NCI-H2196 treated with DMSO at 0.1 percent for 48 hours (cell line): ENCODE results near the gene KCNT2.
"Not testable (repeated sequence)": the region's sequence is repeated elsewhere in the genome, so short reads cannot be mapped to it uniquely, and the experiment has no call there.

Experiments used
- DNase-seq: peaks from one replicate; lab custom pipeline; 2025; ENCODE audit not compliant: unreplicated experiment; lab: John Stamatoyannopoulos, UW

Gene KCNT2

DNA sequence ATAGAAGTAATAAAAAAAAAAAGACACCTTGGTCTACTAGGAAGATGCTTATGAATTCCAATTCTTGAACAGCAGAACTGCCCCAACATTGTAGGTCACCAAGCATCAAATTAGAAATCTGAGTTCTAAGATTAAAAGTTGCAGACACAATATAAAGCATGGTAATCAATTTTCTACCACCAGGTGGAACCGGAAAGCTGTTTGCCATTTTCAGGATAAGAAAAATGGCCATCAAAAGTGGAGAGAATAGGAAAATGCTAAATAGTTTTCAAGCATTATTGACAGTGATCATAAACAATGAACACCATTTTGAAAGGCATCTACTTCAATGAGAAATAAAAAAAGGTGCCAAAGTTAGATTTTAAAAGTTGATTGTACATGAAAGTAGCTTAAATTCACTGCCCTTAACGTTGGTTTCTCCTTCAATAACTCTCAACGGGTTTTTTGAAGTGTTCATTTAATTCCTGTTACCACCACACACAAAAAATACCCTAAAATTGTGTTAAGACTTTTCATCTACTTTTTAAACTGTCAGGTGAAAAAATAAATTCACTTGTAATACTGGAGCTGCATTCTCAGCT lies 252.9 kb downstream of the KCNT2 start:
- no peak for DNase-seq

DNA sequence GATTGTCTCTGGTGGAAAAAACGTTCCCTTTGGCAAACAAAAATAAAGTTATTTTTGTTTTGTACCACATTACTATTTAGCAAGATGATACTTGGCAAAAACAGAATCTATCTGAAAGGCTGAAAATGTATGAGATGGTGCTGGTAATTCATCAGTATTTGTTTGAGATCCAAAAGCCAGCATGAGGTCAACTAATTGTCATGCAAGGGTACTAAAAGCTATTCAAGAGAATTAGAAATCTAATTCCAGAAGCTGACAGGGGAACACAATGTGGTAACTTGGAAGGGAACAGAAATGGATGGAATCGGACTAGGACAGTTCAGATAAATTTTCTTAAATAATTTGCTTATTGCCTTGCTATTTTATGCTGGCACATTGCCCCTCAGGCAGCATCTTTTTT lies 263.8 kb downstream of the KCNT2 start:
- no peak for DNase-seq

DNA sequence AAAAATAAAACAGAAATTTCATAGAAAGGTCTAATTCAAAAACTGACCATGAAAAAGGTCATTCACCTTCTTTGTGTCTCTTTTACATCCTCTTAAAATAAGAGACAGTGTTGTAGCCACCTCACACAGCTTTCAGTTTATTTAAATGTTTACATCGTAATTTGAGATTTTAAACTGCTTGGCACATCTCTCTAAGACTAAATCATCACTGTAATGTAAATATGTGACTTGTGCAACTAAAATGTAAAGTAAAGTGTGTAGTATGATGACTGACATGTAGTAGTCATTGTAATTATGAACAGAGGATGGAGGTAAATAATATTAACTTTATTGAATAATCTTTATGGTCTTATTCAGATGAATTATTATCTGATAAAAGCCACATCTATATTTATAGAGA lies 283.9 kb downstream of the KCNT2 start:
- DNase-seq, result no peak

DNA sequence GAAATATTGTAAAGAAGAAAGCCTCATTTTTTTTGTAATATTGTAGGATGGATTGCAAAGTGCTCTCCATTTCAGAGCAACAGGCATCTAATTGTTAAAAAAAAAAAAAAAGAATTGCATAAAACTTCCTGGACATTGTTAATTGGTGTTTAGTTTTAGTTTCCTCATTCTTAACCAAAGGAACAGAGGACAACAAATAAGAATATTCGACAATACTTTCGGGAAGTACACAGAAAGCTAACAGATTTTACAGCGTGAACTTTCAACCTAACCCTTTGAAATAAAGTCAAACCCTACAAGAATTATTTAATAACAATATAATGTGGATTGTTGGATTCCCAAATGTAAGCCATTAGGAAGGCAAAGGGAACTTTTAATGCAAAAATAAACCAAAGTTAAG lies 284.4 kb downstream of the KCNT2 start:
- no peak for DNase-seq

DNA sequence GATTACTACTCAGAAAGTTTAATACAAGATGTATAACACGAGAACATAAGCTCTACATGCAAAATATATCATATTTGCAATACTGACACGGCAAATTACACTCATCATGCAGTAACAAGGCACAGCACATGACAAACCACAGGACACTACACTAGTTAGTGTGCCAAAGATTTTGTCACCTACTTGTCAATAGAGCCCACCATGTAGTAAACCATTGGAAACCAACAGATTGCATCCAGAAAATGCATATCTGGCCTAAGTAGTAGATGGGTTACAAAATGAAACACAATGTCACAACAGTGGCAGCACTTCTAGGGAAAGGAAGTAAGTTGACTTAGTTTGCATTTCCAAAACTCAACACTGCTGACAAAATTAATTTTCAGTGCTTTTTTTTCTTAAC lies 288.9 kb downstream of the KCNT2 start:
- no peak for DNase-seq

DNA sequence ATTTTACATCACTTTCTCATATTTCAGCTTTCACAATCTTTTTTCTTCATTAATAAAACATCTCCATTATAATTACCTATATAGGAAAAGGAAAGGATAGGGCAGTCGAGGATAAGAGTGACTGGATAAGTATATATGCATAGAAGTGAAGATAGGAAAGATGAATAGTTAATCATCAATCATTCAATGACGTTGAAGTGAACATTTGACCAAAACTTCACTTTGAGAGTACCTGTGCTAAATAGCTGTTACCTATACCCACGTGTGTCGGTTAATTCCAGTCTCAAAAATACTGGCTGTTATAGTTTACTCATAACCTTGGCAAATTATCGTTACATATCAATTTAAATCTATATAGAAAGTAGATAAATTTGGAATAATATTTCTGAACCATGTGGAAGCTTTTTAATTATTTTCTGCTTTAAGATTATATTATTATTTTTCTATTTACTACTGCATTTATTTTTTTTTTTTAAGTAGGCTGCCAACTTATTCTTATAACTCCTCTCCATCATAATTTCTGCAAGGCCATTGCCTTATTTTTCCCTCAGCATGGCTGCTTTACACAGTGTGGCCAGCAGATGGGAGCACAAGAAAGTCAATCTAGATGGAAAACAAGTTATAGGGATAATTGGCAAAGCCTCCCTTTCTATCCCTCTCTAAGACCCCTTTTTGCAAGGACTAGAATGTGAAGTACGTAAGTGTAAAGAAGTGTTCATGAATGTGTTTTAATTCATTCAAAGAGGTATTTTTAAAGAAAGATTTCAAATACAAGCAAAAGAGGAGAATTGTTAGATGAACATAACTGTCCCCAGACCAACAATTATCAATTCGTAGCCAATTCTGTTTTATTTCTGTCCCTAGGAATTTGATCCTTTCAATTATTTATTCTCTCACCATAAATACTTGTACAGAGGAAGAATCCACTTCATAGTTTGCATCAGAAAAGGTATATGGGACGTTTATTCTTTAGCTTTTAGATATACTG lies 290.4 kb downstream of the KCNT2 start:
- no peak for DNase-seq

DNA sequence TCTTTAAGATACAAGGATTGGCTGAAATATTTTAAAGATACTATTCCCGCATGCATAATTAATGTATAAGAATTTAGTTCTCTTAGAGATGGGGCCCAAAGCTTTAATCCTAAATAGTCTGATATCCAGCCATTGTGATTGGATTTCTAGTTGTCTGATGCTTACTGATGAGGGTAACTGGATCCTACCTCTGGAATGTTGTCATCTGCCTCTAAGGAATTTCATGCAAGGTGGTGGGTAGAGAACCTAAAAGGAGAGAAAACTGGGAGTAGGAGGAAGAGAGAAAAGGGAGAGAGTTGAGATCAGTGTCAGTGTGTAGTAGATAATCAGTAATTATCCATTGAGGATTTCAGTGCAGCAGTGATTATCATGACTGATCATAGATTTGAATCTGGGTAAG lies 295.5 kb downstream of the KCNT2 start:
- no peak for DNase-seq

DNA sequence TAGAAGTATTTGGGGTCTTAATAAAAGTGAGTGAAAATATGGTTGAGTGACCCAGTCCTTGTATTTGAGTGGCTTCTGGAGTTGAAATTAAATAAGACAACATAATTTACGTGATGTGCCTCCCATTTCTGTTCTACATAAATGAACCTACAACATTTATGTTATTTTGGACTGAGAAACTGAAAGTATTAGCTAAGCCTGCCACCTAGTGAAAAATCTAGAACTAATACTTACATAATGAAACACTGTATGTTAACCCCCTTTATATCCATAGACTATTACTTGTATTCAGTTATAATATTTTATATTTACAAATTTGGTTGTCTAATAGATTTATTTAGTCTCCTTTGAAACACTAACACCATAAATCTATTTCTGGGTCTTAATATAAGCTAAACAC lies 298.9 kb downstream of the KCNT2 start:
- DNase-seq, result no peak

DNA sequence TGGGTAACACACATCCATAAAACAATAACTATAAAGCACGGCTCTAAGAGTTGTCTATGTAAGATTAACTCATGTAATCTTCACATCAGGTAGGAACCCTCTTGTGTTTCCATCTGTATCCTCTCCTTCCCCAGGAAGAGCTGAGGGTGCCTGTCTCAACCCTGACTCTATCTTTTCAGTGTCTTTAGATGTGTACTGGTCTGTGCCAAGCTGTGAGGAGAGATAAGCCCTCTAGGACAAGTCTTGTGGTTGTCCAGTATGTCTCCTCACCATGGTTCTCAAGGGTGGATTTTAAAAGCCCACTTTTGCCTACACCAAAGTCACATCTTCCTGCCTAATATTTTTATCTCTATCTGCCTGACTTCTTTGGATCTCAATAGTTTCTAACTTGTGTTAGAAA lies 300.1 kb downstream of the KCNT2 start:
- no peak for DNase-seq

DNA sequence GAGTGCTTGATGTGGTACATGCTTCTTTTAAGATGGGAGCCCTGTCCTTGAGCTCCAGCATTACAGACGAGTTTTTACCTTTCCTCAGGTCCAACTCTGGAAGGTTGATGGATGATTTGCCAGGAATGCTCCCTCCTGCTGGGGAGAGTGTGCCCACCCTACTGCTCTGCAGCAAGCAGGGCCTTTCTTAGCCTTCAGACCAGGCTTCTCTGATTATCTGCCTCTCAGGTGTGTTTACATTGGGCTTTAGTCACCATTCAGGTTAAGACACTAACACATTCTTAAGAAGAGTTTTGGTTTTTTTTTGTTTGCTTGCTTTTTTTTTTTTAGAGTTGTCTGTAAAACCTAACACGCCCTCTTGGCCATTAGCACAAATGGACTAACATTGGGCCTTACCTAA lies 301.8 kb downstream of the KCNT2 start:
- no peak for DNase-seq

DNA sequence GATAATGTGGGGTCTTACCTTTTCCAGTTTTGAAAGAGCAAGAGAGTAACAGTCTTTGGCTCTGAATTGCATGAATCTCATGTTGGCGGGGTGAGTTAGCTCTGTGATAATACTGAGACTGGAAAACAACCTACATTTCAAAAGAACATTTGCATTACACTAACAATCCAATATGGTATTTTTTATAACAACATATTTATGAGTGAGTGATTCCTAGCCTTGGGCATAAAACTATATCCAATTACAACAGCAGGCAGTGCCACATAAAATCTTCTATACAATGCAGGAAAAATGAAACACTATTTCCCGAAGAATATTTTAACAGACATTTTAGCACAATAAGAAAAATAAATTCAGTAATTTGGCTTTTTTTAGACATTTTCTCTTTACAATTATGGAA lies 303.0 kb downstream of the KCNT2 start:
- no peak for DNase-seq

DNA sequence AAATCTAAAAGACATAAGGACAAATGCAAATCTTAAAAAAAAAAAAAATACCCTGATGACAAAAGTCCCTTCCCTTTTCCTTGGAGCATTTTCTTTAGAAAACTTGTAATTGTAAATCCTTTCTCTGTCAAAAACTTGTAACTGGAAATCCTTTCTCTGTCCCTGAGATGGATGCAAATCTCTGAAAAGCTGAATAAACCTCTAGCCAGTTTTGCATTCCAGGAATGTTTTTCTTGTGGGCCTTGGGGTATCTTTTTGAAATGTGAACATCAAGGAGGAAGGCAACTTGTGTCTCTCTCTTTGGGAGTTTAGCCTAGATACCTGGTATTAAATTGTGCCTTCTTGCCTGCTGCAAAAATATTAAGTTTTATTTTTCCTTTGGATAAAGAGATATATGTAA lies 305.3 kb downstream of the KCNT2 start:
- DNase-seq, result no peak

DNA sequence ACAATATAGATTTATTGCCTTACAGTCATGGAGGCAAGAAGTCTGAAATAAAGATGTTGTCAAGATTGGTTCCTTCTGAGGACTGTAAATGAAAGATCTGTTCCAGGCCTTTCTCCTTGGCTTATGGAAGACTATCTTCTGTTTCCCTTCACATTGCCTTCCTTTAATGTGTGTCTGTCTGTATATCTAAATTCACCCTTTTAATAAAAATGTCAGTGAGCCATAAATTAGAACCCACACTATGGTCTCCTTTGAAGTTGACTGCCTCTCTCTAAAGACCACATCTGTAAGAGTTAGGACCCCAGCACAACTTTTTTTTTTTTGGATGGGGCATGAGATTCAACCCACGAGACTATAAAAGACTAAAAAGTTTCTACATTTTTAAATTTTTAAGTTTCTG lies 305.8 kb downstream of the KCNT2 start:
- DNase-seq, result no peak

DNA sequence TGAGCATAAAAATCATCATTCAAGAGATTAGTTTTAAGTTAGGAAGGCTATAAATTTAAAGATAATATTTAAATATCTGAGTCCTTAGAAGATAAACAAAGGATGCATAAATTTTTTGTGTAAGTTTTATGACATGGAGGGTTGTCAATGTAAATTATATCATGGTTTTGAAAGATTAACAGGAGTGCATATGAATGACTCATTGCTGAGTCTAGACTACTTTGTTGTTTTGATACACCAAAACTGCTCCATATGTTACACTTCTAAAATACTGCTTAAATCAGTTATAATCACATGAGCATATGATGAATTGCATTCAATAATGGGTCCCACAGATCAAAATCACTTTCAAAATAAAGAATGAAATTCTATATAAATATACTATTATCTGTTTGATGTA lies 312.5 kb downstream of the KCNT2 start:
- DNase-seq, result no peak

DNA sequence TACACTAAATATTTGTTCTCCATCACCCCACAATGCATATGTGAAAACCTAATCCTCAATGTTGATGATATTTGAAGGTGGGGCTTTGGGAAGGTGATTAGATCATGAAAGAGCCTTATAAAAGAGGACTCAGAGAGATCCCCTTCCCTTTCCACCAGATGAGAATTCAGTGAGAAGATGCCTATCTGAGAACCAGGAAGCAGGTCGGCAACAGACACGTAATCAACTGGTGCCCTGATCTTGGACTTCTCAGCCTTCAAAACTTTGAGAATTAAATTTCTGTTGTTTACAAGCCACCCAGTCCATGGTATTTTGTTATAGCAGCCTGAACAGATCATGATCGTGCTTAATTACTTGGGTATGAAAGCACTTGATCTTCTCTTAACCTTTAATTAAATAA lies 329.4 kb downstream of the KCNT2 start:
- no peak for DNase-seq

DNA sequence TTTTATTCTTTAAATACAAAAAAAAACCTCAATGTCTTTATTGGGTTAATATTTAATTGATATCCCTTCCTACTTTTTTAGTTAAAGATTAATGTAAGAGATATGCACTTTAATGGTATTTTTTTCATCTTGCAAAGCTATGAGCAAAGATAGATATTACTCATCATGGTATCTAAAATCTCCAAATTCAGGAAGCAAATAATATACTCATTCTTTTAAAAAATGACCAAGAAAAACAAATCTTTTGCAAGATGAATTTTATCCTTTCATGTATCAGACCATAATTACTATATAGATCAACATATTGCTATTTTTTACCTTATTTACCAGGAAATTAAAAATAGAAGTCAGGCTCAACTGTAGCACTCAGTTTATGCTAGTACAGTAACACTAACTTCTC lies 330.4 kb downstream of the KCNT2 start:
- no peak for DNase-seq

DNA sequence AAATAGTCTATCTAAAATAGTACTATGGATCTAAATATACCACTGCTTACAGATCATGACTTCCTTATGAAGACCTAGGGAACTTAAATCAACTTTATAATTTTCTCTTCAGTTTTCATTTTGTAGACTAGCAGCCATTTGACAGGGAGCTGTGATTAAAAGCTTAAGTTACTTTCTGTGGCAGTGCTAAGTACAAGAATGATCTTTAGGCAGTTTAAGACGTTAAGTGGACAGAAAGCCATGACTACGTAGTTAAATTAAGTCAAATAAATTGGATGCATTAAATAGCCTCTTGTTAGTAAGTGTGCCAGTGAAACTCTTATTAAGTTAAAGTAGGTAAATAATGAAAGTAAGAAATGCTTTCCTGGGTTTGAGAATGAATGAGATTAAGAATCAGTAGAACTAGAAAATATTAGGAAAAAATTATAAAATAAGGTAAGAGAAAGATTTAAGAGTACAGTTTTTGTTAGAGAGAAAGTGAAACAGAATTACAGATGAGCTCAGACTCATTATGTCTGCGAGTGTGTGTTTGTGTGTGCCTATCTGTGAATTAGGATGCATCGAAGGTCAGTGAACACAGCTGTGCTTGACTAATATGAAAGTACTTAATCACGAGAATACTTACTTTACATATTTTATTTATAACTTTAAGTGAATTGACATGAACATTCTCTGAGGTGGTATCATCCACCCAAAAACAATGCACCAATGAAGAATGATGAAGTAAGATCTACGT lies 336.9 kb downstream of the KCNT2 start:
- no peak for DNase-seq

DNA sequence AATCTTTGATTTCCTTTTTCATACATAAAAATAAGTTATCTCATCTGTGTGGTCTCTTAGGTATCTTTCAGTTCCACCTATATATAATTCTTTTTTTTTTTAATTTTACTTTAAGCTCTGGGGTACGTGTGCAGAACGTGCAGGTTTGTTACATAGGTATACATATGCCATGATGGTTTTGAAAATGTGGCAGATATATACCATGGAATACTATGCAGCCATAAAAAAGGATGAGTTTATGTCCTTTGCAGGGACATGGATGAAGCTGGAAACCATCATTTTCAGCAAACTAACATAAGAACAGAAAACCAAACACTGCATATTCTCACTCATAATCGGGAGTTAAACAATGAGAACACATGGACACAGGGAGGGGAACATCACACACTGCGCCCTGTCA lies 345.2 kb downstream of the KCNT2 start:
- DNase-seq, result not testable (repeated sequence)

DNA sequence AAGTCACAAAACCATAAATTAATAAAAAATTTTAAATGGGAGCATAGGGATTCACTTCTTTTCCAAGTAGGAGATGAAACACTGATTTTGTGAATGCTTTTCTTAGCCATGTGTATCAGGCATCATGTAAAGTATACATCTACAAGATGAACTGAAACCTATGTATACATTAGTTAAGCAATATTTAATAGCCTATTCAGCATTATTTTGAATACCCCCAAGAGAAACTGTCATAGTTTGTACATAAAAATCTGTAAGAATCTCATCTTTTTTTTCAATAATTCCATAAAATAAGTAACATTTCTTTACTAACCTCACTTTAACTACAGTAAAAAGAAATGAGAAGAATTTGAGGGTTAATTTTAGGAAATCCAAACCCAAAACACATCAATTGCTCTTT lies 348.0 kb downstream of the KCNT2 start:
- no peak for DNase-seq

DNA sequence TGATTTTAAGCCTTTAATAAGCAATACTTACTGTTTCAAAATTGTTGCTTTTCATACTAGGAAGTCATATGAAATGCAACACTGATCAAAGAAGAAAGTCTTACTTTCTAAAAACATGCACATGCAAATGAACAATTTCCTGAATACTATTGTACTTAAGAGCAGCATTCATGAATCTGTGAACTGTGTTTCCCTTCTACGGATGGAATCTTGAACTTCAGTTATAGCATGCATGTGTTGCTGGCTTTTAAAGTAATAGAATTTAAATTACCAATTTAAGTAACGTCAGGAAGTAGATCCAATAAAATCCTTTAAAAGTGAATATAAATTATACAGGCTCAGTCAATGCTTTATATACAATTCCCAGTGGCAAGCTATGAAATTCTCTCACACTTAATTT lies 348.9 kb downstream of the KCNT2 start:
- DNase-seq, result no peak

DNA sequence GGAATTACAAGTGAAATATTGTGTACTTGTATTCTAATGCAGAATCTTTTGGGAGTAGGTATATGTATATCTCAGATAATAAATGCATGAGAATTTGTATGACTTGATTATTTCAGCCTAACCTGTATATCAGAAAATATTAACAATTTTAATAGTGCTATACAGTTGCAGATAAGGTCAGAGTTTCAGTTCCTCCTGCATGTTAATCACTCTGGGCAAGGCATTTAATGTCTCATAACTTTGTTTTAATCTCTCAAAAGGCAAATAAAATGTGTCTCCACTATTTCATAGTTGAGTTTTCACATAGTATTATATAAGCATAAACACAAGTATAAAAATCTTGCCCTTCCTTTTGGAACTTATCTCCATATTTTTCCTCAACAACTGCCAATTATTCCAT lies 352.5 kb downstream of the KCNT2 start:
- no peak for DNase-seq

DNA sequence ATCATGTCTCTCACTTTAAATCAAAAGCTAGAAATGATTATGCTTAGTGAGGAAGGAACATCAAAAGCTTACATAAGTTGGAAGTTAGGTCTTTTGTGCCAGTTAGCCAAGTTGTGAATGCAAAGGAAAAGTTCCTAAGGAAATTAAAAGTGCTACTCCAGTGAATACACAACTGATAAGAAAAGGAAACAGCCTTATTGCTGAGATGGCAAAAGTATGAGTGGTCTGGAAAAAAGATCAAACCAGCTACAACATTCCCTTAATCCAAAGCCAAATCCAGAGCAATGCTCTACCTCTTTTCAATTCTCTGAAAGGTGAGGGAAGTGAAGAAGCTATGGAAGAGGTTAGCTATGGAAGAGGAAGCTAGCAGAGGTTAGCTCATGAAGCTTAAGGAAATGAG lies 378.7 kb downstream of the KCNT2 start:
- DNase-seq, result no peak
